Sigmoid colon (tissue), 4 donors: Measurements from ENCODE around the gene INAVA.

Source experiments
- CTCF ChIP-seq, 4 experiments: fragments of 450-650 bp in 3 of 4; fragments of 200-600 bp in 1 of 4; IDR thresholded peaks; one replicate each; pipeline ENCODE4 v1.5.1; 2016 to 2019; ENCODE audit warnings: antibody characterized with exemption in 4 of 4, mild to moderate bottlenecking in 3 of 4, moderate library complexity in 2 of 4
- POLR2A ChIP-seq, 2 donors: fragments of 450-650 bp; IDR thresholded peaks; one replicate each; pipeline ENCODE4 v1.6.1; 2016; ENCODE audit warnings: antibody characterized with exemption in 2 of 2, mild to moderate bottlenecking in 2 of 2, moderate library complexity in 2 of 2
- POLR2AphosphoS5 ChIP-seq, 4 donors: sonication (generic); formaldehyde crosslinking; IDR thresholded peaks; one replicate each; pipeline ENCODE4 v1.6.1; 2017; ENCODE audit warnings: antibody characterized with exemption in 4 of 4

- TF ChIP-seq CTCF (IDR thresholded peaks at IDR 0.05) (no peak), POLR2A (IDR thresholded peaks at IDR 0.05) (no peak), POLR2AphosphoS5 (IDR thresholded peaks at IDR 0.05) (no peak)
Measured at GRCh38 chr1:200897259-200897658, 2.6 kb downstream of the INAVA start.
